HG02852 (cell line): Measurements from ENCODE around the gene AMIGO2.

Source experiments
- ATAC-seq: cut with Tn5 transposase; IDR thresholded peaks from one replicate; pipeline ENCODE4 v1.9.1; 2021; ENCODE audit warnings: mild to moderate bottlenecking, moderate library complexity; ENCODE audit not compliant: unreplicated experiment

AMIGO2 gene

DNA sequence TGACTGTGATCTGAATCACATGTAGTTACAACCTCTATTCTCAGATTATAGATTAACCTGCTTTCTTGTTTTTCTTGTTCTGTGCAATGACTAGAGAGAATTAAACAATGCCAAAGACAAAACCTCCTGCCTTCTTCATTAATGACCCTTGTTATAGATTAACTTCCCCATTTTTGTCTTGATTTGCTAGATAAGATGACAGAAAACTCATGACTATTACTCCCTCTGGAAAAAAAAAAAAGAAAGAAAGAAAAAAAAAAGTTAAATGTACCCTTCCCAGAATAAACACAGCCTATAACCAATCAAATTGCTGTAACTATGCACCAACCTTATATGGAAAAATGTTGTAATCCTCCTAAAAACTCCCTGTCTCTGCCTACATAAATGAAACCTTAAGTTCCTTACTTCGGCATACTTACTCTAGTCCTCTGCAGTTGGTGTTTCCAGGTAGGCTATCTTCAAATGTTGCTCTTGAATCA is 41.5 kb downstream of the AMIGO2 start:
- ATAC-seq: no peak

- ATAC-seq: no peak
These were observed 44.3 kb downstream of the AMIGO2 start for GRCh38 chr12:47035484-47035883.

DNA sequence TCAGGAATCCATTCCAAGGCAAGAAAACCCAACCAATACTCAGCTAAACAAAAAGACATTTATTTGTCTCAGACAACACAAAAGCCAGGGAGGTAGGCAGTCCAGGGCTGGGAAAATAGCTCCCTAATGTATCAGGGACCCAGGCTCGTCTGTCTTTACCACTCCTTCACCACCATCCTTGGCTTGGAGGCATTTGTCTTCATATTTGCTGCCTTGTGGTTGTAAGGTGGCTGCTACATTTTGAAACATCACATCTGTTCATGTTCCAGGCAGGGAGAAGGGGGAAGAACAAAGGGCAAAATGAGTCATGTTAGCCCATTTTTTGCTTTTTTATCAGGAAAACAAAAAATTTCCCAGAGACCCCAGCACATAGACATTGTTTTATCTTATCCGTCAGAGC is 45.1 kb downstream of the AMIGO2 start:
- no peak for ATAC-seq

DNA sequence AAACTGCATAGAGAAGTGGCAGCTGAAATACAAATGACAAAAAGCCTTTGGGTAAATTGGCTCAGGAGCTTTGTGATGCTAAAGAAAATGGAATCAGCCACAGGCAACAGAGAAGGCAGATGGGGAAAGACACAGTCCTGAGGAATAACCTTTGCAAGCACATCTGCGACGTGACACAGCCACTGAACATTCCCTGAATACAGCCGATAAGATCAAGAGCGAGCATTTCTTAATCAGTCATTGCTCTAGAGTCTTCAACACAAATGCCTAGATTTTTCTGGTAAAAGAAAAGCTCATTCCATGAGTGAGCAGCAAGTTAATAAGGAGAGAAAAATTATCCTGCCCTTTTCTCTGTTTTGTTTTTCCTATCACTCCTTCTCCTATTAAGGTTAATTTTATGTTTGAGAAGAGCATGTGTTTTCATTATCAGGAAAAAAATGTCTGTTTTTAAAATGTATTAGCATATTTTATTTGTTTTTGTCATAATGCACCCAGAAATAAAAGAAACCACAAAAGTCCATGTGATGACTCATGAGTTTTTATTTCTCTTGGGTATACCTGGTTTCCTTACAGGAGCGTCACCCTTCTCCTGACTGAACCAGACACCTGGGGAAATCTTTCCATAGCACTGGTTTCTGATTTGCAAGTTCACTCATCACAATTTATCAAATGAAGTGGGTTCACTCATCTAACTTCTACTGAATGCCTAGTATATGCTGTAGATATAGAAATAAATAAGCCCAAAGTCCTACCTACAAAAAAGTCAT is 45.8 kb downstream of the AMIGO2 start:
- ATAC-seq: no peak

GRCh38 chr12:47033081-47033480 is 46.7 kb downstream of the AMIGO2 start:
- no peak for ATAC-seq

DNA sequence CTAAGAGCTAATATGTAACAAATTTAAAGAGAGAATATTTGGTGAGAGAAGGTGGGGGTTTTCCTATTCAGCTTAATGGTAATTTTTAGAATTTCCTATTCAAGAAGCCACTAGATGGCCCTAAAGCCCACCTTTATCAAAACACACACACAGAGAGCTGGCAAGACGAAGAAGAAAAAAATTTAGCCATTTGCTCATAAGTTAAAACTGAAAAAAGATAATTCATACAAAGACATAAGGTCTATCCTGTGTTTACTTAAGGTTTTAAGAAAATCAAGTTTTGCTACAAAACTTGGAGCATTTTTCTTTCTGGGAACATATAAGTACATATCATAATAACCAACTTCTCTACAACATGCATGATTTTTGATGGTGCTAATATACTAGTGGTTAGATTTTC is 47.1 kb downstream of the AMIGO2 start:
- ATAC-seq: no peak

- ATAC-seq: no peak
These were observed 49.9 kb downstream of the AMIGO2 start for GRCh38 chr12:47029903-47030302.

- no peak for ATAC-seq
These were observed 50.6 kb downstream of the AMIGO2 start for GRCh38 chr12:47028981-47029708.

GRCh38 chr12:47028186-47028585 is 51.6 kb downstream of the AMIGO2 start:
- ATAC-seq: no peak
